GM21786 (cell line): ENCODE measurements around the gene MAML2.
A peak's percentile ranks its signal among the peaks of the same experiment; 100 is the strongest.

Source experiments
- ATAC-seq: cut with Tn5 transposase; IDR thresholded peaks from one replicate; pipeline ENCODE4 v1.9.1; 2021; ENCODE audit not compliant: unreplicated experiment

Gene MAML2

GRCh38 chr11:96342961-96343711 is at the start of gene MAML2:
TSS of gene MAML2 (minus strand) at chr11:96343195. CDS start at chr11:96341895, 1,300 bp downstream.
- ATAC-seq: peak; percentile 75

- no peak for ATAC-seq
These were observed 48.8 kb upstream of the MAML2 start for GRCh38 chr11:96391698-96392307.

- ATAC-seq: no peak
These were observed 47.4 kb upstream of the MAML2 start for GRCh38 chr11:96390488-96390792.

- ATAC-seq: peak; percentile 92
These were observed 46.9 kb upstream of the MAML2 start, which contains the start of the genes CCDC82 and JRKL for GRCh38 chr11:96389720-96390487. TSS of gene CCDC82 (minus strand) at chr11:96389912. CDS start at chr11:96384747, 5,165 bp downstream. TSS of gene JRKL (plus strand) at chr11:96390013. CDS start at chr11:96390650, 637 bp downstream.

- ATAC-seq: peak; percentile 49
These were observed 46.1 kb upstream of the MAML2 start for GRCh38 chr11:96388891-96389719.

GRCh38 chr11:96385187-96385586 is 42.2 kb upstream of the MAML2 start:
- no peak for ATAC-seq

- no peak for ATAC-seq
These were observed 41.2 kb upstream of the MAML2 start for GRCh38 chr11:96384156-96384555.

- ATAC-seq: no peak
These were observed 33.8 kb upstream of the MAML2 start for GRCh38 chr11:96376796-96377195.

GRCh38 chr11:96373826-96374225 is 30.8 kb upstream of the MAML2 start:
- no peak for ATAC-seq

- ATAC-seq: no peak
These were observed 24.3 kb upstream of the MAML2 start for GRCh38 chr11:96367342-96367741.

- no peak for ATAC-seq
These were observed 23.0 kb upstream of the MAML2 start for GRCh38 chr11:96366024-96366423.

- no peak for ATAC-seq
These were observed 22.5 kb upstream of the MAML2 start for GRCh38 chr11:96365493-96365892.

GRCh38 chr11:96361778-96362177 is 18.8 kb upstream of the MAML2 start:
- no peak for ATAC-seq

GRCh38 chr11:96358321-96358720 is 15.3 kb upstream of the MAML2 start:
- ATAC-seq: no peak

- no peak for ATAC-seq
These were observed 14.8 kb upstream of the MAML2 start for GRCh38 chr11:96357794-96358193.

GRCh38 chr11:96356848-96357247 is 13.9 kb upstream of the MAML2 start:
- no peak for ATAC-seq

- ATAC-seq: no peak
These were observed 708 bp downstream of the MAML2 start for GRCh38 chr11:96342014-96342960.

GRCh38 chr11:96341211-96342013 is 1.6 kb downstream of the MAML2 start:
- peak; percentile 33 for ATAC-seq

GRCh38 chr11:96340555-96340885 is 2.5 kb downstream of the MAML2 start:
- ATAC-seq: no peak
